ENCODE data around the gene FREM2. TPM values are rescaled to one million over a fixed set of nuclear protein-coding genes. Genes with fewer than 3 reads are reported as not detected.

The FREM2 gene
- polyA plus RNA-seq, 1 experiment: not detected

- ChIA-PET CTCF (no interaction called here), POLR2A (no interaction called here)
- H3K36me3 ChIP-seq (ENCODE audit: control insufficient read depth, insufficient read depth, low read length): no peaks in the 10 kb centered on the region
- no peaks in the 10 kb centered on the region for H3K27me3 ChIP-seq (ENCODE audit: control insufficient read depth, insufficient read depth, low read length)
- TF ChIP-seq CTCF (IDR thresholded peaks at IDR 0.05; ENCODE audit: insufficient read depth, low read depth, low read length): no peak
- DNase-seq (ENCODE audit: low read depth): no peak
- H3K4me3 ChIP-seq (ENCODE audit: low read depth, low read length): no peak overlapping the region
These were observed 90.7 kb downstream of the FREM2 start for GRCh38 chr13:38777347-38778119.

- Histone ChIP-seq H3K4me3 (ENCODE audit: low read depth, low read length) (no peak overlapping the region), H3K36me3 (ENCODE audit: control insufficient read depth, insufficient read depth, low read length) (no peaks in the 10 kb centered on the region), H3K27me3 (ENCODE audit: control insufficient read depth, insufficient read depth, low read length) (no peaks in the 10 kb centered on the region)
- DNase-seq (ENCODE audit: low read depth): no peak
- TF ChIP-seq CTCF (IDR thresholded peaks at IDR 0.05; ENCODE audit: insufficient read depth, low read depth, low read length): no peak
- POLR2A ChIA-PET: no interaction called here
- CTCF ChIA-PET: no interaction called here
These were observed 94.7 kb downstream of the FREM2 start for GRCh38 chr13:38781539-38781938.

GRCh38 chr13:38784036-38784880, 97.4 kb downstream of the FREM2 start:
- Histone ChIP-seq H3K36me3 (ENCODE audit: control insufficient read depth, insufficient read depth, low read length) (no peaks in the 10 kb centered on the region), H3K4me3 (ENCODE audit: low read depth, low read length) (no peak overlapping the region), H3K27me3 (ENCODE audit: control insufficient read depth, insufficient read depth, low read length) (no peaks in the 10 kb centered on the region)
- DNase-seq (ENCODE audit: low read depth): no peak
- POLR2A ChIA-PET: no interaction called here
- no peak for TF ChIP-seq CTCF (IDR thresholded peaks at IDR 0.05; ENCODE audit: insufficient read depth, low read depth, low read length)
- CTCF ChIA-PET: no interaction called here

GRCh38 chr13:38785042-38785441, 98.2 kb downstream of the FREM2 start:
- Histone ChIP-seq H3K36me3 (ENCODE audit: control insufficient read depth, insufficient read depth, low read length) (no peaks in the 10 kb centered on the region), H3K27me3 (ENCODE audit: control insufficient read depth, insufficient read depth, low read length) (no peaks in the 10 kb centered on the region), H3K4me3 (ENCODE audit: low read depth, low read length) (no peak overlapping the region)
- no peak for TF ChIP-seq CTCF (IDR thresholded peaks at IDR 0.05; ENCODE audit: insufficient read depth, low read depth, low read length)
- DNase-seq (ENCODE audit: low read depth): no peak
- POLR2A ChIA-PET: no interaction called here
- CTCF ChIA-PET: no interaction called here

GRCh38 chr13:38785490-38785889, 98.6 kb downstream of the FREM2 start:
- Histone ChIP-seq H3K36me3 (ENCODE audit: control insufficient read depth, insufficient read depth, low read length) (no peaks in the 10 kb centered on the region), H3K27me3 (ENCODE audit: control insufficient read depth, insufficient read depth, low read length) (no peaks in the 10 kb centered on the region), H3K4me3 (ENCODE audit: low read depth, low read length) (no peak overlapping the region)
- no peak for TF ChIP-seq CTCF (IDR thresholded peaks at IDR 0.05; ENCODE audit: insufficient read depth, low read depth, low read length)
- POLR2A ChIA-PET: no interaction called here
- CTCF ChIA-PET: no interaction called here
- DNase-seq (ENCODE audit: low read depth): no peak

Data from BJ (cell line).